Astrocyte (in vitro differentiated cells and primary cell): ENCODE results near the gene PSMA7. TPM values are rescaled to one million over a fixed set of nuclear protein-coding genes. Genes with fewer than 3 reads are reported as not detected.
"Not testable (repeated sequence)": the region's sequence is repeated elsewhere in the genome, so short reads cannot be mapped to it uniquely, and the experiment has no call there.

Experiments used
- DNase-seq: peaks from one replicate; pipeline ENCODE4 v3.0.0-alpha.2; 2010; ENCODE audit warnings: low read depth
- FAIRE-seq: peaks from 2 replicates; lab custom pipeline; 2011; peaks lifted over from hg19 to GRCh38; lab: Jason Lieb, UNC
- H2AFZ ChIP-seq: 2 replicates; pipeline ENCODE4 v1.6.0; 2012; ENCODE audit warnings: low read depth, low read length, inconsistent platforms
- H3K27ac ChIP-seq: 2 replicates; pipeline ENCODE4 v1.5.1; 2011; ENCODE audit warnings: low read depth, low read length, inconsistent platforms
- H3K27me3 ChIP-seq: 2 replicates; pipeline ENCODE4 v1.6.0; 2011; ENCODE audit warnings: low read length, inconsistent platforms; ENCODE audit not compliant: insufficient read depth
- H3K36me3 ChIP-seq: 2 replicates; pipeline ENCODE4 v1.5.1; 2011; ENCODE audit warnings: low read length, inconsistent platforms; ENCODE audit not compliant: insufficient read depth
- H3K4me1 ChIP-seq: 2 replicates; pipeline ENCODE4 v1.5.1; 2011; ENCODE audit warnings: low read length, inconsistent platforms; ENCODE audit not compliant: insufficient read depth
- H3K4me2 ChIP-seq: 2 replicates; pipeline ENCODE4 v1.6.0; 2012; ENCODE audit warnings: low read length, inconsistent platforms
- H3K4me3 ChIP-seq: 2 replicates; pipeline ENCODE4 v1.5.1; 2011; ENCODE audit warnings: low read depth, mild to moderate bottlenecking, low read length, inconsistent platforms; ENCODE audit not compliant: insufficient read depth
- H3K79me2 ChIP-seq: 2 replicates; pipeline ENCODE4 v1.6.0; 2012; ENCODE audit warnings: mild to moderate bottlenecking, low read length, inconsistent platforms; ENCODE audit not compliant: insufficient read depth
- H3K9ac ChIP-seq: 2 replicates; pipeline ENCODE4 v1.6.0; 2012; ENCODE audit warnings: mild to moderate bottlenecking, low read length, inconsistent platforms
- H3K9me3 ChIP-seq: 2 replicates; pipeline ENCODE4 v1.5.1; 2012; ENCODE audit warnings: low read depth, mild to moderate bottlenecking, low read length, inconsistent platforms; ENCODE audit not compliant: insufficient read depth
- H4K20me1 ChIP-seq: 2 replicates; pipeline ENCODE4 v1.6.0; 2012; ENCODE audit warnings: low read length, inconsistent platforms; ENCODE audit not compliant: insufficient read depth
- H3K27ac Mint-ChIP-seq: one replicate; pipeline ENCODE4 v1.8.0; 2021; ENCODE audit warnings: mild to moderate bottlenecking, mixed read lengths; ENCODE audit not compliant: unreplicated experiment
- H3K27me3 Mint-ChIP-seq: one replicate; pipeline ENCODE4 v1.8.0; 2021; ENCODE audit warnings: low read depth, mixed read lengths; ENCODE audit not compliant: unreplicated experiment
- H3K36me3 Mint-ChIP-seq: one replicate; pipeline ENCODE4 v1.8.0; 2021; ENCODE audit warnings: low read depth, mixed read lengths; ENCODE audit not compliant: unreplicated experiment
- H3K4me1 Mint-ChIP-seq: one replicate; pipeline ENCODE4 v1.8.0; 2021; ENCODE audit warnings: low read depth, mixed read lengths; ENCODE audit not compliant: unreplicated experiment
- H3K4me3 Mint-ChIP-seq: one replicate; pipeline ENCODE4 v1.8.0; 2021; ENCODE audit warnings: mild to moderate bottlenecking, moderate library complexity, mixed read lengths; ENCODE audit not compliant: unreplicated experiment
- H3K9me3 Mint-ChIP-seq: one replicate; pipeline ENCODE4 v1.8.0; 2021; ENCODE audit warnings: mild to moderate bottlenecking, mixed read lengths; ENCODE audit not compliant: unreplicated experiment
- EZH2 ChIP-seq: IDR thresholded peaks from 2 replicates; pipeline ENCODE4 v1.6.1; 2012; ENCODE audit warnings: mild to moderate bottlenecking, low read length, inconsistent platforms; ENCODE audit not compliant: insufficient read depth
- total RNA-seq: library from RNA; stranded (reverse); gene quantifications from 2 replicates; pipeline ENCODE4 v1.2.1, GENCODE V29; 2021
- TF ChIP-seq, protein P1 (sequence below): IDR thresholded peaks from 2 replicates; pipeline ENCODE4 v1.5.1; 2011; ENCODE audit warnings: low read depth, mild to moderate bottlenecking, inconsistent platforms, low read length, moderate library complexity; ENCODE audit not compliant: insufficient read depth

PSMA7 gene
- total RNA-seq, 1 donor from 2014 or later = 324 TPM

DNA sequence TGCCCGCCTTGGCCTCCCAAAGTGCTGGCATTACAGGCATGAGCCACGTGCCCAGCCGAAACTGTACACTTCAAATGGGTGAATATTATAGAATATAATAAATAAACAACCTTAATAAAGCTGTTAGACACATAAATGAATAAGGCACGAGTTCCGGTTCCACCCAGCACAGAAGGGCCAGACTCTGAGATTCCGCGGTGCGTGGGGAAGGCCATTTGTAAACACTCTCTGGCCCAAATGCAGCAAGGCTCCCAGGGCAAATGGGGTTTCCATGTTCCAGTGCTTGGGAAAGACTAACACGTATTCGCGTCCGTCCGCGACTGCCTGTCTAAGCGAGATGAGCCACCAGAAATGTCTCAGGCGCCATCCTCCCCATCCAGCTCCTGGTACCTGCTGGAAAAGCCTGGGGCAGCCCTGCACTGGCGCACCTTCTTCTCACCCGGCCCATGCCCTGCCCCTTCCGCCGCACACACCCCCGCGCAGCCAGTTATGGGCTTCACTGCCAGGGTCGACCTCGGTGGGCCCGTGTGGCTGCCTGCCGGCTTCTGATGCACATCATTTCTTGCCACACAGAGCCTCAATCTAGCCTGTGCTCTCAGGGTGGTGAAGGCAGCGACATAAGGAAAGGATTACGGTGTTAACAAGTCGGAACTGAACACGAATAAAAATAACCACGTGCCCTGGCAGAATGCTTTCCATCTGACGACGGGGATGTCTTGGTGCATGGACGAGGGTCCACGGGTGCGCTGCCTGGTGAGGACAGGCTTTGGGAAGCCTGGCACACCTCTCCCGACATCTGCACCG, 26.4 kb downstream of the PSMA7 start:
- peaks cover 6% of the 10 kb centered on the region for H3K9me3 Mint-ChIP-seq
- H3K9me3 ChIP-seq = peaks cover 8% of the 10 kb centered on the region
- peaks cover 34% of the 10 kb centered on the region for H3K27me3 Mint-ChIP-seq
- no peaks in the 10 kb centered on the region for H3K36me3 ChIP-seq
- H3K4me2 ChIP-seq = no peak overlapping the region
- no peak overlapping the region for H3K4me3 Mint-ChIP-seq
- H3K4me1 Mint-ChIP-seq = no peaks in the 10 kb centered on the region
- no peak overlapping the region for H3K27ac Mint-ChIP-seq
- no peak for TF ChIP-seq EZH2
- TF ChIP-seq, protein P1, sequence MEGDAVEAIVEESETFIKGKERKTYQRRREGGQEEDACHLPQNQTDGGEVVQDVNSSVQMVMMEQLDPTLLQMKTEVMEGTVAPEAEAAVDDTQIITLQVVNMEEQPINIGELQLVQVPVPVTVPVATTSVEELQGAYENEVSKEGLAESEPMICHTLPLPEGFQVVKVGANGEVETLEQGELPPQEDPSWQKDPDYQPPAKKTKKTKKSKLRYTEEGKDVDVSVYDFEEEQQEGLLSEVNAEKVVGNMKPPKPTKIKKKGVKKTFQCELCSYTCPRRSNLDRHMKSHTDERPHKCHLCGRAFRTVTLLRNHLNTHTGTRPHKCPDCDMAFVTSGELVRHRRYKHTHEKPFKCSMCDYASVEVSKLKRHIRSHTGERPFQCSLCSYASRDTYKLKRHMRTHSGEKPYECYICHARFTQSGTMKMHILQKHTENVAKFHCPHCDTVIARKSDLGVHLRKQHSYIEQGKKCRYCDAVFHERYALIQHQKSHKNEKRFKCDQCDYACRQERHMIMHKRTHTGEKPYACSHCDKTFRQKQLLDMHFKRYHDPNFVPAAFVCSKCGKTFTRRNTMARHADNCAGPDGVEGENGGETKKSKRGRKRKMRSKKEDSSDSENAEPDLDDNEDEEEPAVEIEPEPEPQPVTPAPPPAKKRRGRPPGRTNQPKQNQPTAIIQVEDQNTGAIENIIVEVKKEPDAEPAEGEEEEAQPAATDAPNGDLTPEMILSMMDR = no peak
- H3K4me1 ChIP-seq = no peaks in the 10 kb centered on the region
- H3K79me2 ChIP-seq = no peaks in the 10 kb centered on the region
- peaks cover 21% of the 10 kb centered on the region for H3K27me3 ChIP-seq
- no peak overlapping the region for H3K27ac ChIP-seq
- no peak overlapping the region for H2AFZ ChIP-seq
- no peak overlapping the region for H3K4me3 ChIP-seq
- DNase-seq (no peak), FAIRE-seq (no peak)
- H3K36me3 Mint-ChIP-seq = peaks cover 4% of the 10 kb centered on the region
- H3K9ac ChIP-seq = no peak overlapping the region
- H4K20me1 ChIP-seq = no peaks in the 10 kb centered on the region

DNA sequence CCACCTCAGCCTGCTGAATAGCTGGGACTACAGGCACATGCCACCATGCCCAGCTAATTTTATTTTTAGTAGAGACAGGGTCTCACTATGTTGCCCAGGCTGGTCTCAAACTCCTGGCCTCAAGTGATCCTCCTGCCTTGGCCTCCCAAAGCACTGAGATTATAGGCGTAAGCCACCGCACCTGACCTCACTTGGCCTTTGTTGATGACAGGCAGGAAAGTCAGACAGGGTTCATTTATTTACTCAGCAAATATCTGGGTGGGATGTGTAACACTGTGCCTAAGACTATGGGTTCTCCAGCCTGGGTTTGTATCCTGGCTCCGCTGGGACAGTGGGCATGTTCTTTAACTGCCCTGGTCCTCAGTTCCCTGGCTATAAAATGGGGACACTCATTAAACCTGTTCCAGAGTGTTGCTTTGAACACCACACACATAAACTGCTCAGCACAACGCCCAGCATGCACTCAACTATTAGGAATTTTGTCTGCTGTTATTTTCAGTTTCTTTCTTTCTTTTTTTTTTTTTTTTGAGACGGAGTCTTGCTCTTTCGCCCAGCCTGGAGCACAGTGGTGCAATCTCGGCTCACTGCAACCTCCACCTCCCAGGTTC, 27.3 kb downstream of the PSMA7 start:
- not testable (repeated sequence) for H3K27ac Mint-ChIP-seq, H4K20me1 ChIP-seq, H3K9me3 Mint-ChIP-seq, H2AFZ ChIP-seq, H3K27ac ChIP-seq, H3K4me3 Mint-ChIP-seq, FAIRE-seq, H3K4me2 ChIP-seq, H3K9ac ChIP-seq, DNase-seq, H3K36me3 ChIP-seq, H3K79me2 ChIP-seq, H3K36me3 Mint-ChIP-seq, H3K4me1 Mint-ChIP-seq, H3K4me1 ChIP-seq, H3K4me3 ChIP-seq
- Histone ChIP-seq H3K27me3 (peaks cover 21% of the 10 kb centered on the region), H3K9me3 (peaks cover 12% of the 10 kb centered on the region)
- peaks cover 34% of the 10 kb centered on the region for H3K27me3 Mint-ChIP-seq

DNA sequence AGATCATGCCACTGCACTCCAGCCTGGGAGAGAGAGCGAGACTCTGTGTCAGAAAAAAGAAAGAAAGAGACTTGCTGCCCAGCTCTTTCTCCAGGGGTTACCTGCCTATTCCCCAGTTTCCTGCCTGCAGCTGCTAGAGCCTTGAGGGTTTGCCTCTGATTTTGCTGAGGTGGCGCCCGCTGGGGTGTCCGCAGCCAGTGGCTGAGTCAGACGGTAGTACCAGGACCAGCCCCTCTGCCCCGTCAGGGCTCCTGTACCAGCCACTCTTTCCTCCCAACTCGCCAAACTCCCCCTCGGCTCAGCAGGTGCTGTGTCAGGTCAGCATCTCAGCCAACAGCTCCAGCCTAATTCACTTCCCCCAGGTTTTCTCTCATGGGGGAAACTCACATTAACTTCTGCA, 28.3 kb downstream of the PSMA7 start:
- H3K9ac ChIP-seq = no peak overlapping the region
- H3K27me3 Mint-ChIP-seq = peaks cover 32% of the 10 kb centered on the region
- no peaks in the 10 kb centered on the region for H4K20me1 ChIP-seq
- no peak overlapping the region for H3K27ac Mint-ChIP-seq
- no peaks in the 10 kb centered on the region for H3K36me3 ChIP-seq
- H3K9me3 ChIP-seq = peaks cover 14% of the 10 kb centered on the region
- H3K27me3 ChIP-seq = peaks cover 21% of the 10 kb centered on the region
- DNase-seq (no peak), FAIRE-seq (no peak)
- no peaks in the 10 kb centered on the region for H3K4me1 Mint-ChIP-seq
- H3K79me2 ChIP-seq = no peaks in the 10 kb centered on the region
- H3K4me3 ChIP-seq = no peak overlapping the region
- H3K4me2 ChIP-seq = no peak overlapping the region
- no peak overlapping the region for H3K4me3 Mint-ChIP-seq
- H3K36me3 Mint-ChIP-seq = peaks cover 4% of the 10 kb centered on the region
- no peak overlapping the region for H3K27ac ChIP-seq
- TF ChIP-seq EZH2 = no peak
- TF ChIP-seq, protein P1 = no peak
- no peaks in the 10 kb centered on the region for H3K4me1 ChIP-seq
- H2AFZ ChIP-seq = no peak overlapping the region
- peaks cover 14% of the 10 kb centered on the region for H3K9me3 Mint-ChIP-seq
